ENCODE data around the gene STAT1. TPM values are rescaled to one million over a fixed set of nuclear protein-coding genes. Genes with fewer than 3 reads are reported as not detected.

Gene STAT1
- total RNA-seq, 1 donor from 2014 or later: 66.3 TPM

DNA sequence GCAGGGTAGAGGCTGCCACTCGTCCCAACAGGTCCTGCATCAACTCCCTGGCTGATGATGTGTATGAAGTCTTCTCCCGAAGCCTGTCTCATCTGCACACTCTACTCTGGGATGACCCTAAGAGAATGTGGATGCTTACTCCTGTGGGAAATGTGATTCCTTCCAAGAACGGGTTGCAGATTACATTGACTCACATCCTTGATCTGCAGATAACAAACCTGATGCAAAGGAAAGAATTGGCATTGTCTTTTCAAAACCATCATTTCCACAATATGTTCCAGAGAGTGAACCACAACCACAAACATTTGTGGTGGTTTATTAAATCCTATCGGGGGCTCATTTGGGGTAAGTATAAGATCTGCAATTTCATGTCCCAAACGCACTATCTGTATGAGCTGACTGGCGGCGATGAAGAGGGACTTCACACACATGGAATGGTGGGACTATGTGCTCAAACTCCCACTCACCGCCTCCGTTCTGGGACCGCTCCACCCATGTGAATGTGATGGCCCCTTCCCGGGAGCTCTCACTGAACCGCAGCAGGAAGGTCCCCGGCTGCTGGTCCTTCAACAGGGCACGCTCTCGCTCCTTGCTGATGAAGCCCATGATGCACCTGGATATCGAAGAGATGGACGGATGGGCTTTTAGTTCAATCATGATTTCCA lies 35.5 kb downstream of the STAT1 start:
- Histone ChIP-seq H3K36me3 (ENCODE audit: control insufficient read depth, insufficient read depth, low read length) (peaks cover 7% of the 10 kb centered on the region), H3K27me3 (ENCODE audit: control insufficient read depth, insufficient read depth, low read length) (no peaks in the 10 kb centered on the region), H3K4me3 (ENCODE audit: low read depth, low read length) (no peak overlapping the region)
- TF ChIP-seq, protein P1, sequence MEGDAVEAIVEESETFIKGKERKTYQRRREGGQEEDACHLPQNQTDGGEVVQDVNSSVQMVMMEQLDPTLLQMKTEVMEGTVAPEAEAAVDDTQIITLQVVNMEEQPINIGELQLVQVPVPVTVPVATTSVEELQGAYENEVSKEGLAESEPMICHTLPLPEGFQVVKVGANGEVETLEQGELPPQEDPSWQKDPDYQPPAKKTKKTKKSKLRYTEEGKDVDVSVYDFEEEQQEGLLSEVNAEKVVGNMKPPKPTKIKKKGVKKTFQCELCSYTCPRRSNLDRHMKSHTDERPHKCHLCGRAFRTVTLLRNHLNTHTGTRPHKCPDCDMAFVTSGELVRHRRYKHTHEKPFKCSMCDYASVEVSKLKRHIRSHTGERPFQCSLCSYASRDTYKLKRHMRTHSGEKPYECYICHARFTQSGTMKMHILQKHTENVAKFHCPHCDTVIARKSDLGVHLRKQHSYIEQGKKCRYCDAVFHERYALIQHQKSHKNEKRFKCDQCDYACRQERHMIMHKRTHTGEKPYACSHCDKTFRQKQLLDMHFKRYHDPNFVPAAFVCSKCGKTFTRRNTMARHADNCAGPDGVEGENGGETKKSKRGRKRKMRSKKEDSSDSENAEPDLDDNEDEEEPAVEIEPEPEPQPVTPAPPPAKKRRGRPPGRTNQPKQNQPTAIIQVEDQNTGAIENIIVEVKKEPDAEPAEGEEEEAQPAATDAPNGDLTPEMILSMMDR (IDR thresholded peaks at IDR 0.05; ENCODE audit: insufficient read depth, low read length, poor library complexity, severe bottlenecking): no peak
- DNase-seq (ENCODE audit: low read depth): no peak

DNA sequence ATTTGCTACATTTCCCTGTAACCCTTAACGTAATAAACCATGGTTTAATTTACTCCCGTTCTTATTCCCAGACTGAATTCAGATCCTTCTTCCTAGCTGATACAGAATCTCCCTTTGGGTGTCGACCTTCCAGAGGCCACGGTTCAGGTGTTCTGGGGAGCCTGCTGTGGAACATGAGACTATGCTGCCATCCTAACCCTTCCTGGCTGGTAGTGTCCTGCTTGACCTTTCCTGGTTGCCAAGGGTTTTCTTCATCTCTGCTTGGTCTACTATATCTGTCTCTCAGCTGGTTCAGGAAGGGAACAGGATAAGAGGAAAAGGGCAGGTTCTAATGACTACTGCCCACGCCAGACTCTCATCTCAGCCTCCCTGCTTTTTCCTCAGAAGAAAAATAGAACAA lies 36.5 kb downstream of the STAT1 start:
- Histone ChIP-seq H3K27me3 (ENCODE audit: control insufficient read depth, insufficient read depth, low read length) (no peaks in the 10 kb centered on the region), H3K36me3 (ENCODE audit: control insufficient read depth, insufficient read depth, low read length) (peaks cover 5% of the 10 kb centered on the region), H3K4me3 (ENCODE audit: low read depth, low read length) (no peak overlapping the region)
- TF ChIP-seq, protein P1 (IDR thresholded peaks at IDR 0.05; ENCODE audit: insufficient read depth, low read length, poor library complexity, severe bottlenecking): no peak
- DNase-seq (ENCODE audit: low read depth): no peak

DNA sequence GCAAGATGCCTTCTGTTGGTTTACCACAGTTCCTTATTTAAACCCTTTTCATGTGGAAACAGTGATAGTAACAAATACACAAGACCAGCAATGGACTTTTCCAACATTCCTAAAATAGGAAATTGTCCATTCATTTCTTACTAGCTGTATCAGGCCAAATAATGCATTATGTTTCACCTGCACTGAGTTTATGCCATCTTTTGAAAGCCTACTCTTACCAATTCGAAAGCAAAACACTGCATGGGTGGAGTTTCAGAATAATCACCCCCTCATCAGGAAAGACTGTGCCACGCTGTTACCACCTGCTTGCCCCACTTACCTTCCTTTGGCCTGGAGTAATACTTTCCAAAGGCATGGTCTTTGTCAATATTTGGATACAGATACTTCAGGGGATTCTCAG lies 37.5 kb downstream of the STAT1 start:
- TF ChIP-seq, protein P1 (IDR thresholded peaks at IDR 0.05; ENCODE audit: insufficient read depth, low read length, poor library complexity, severe bottlenecking): no peak
- Histone ChIP-seq H3K4me3 (ENCODE audit: low read depth, low read length) (no peak overlapping the region), H3K27me3 (ENCODE audit: control insufficient read depth, insufficient read depth, low read length) (no peaks in the 10 kb centered on the region), H3K36me3 (ENCODE audit: control insufficient read depth, insufficient read depth, low read length) (peaks cover 4% of the 10 kb centered on the region)
- no peak for DNase-seq (ENCODE audit: low read depth)

DNA sequence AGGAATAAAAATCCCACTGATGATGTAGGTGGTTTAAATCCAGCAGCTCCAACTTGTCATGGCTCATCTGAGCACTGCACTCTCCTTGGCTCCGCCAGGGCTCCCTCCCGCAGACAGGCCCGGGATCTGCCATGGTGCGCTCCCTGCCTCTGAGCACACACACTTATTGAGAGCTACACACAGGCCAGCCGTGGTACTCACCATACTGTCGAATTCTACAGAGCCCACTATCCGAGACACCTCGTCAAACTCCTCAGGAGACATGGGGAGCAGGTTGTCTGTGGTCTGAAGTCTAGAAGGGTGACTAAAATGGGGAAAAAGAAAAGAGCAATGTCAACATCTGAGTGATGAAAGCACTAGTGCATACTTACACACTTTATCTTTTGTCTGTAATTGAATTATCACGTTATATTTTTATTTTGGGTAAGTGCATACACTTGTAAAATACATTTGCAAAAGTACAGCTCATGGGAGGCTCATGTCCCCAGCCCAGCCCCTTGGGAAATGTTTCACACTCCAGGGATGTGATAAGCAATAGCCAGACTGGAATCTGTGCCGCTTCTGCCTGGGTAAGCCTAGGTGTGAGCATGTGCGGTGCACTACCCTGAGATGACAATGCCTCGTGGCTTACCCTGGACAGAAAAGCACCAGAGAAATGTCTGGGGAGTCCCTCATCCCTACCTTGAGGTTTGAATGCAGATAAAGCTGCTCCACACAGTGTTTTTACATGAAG lies 39.2 kb downstream of the STAT1 start:
- Histone ChIP-seq H3K27me3 (ENCODE audit: control insufficient read depth, insufficient read depth, low read length) (no peaks in the 10 kb centered on the region), H3K36me3 (ENCODE audit: control insufficient read depth, insufficient read depth, low read length) (peaks cover 4% of the 10 kb centered on the region), H3K4me3 (ENCODE audit: low read depth, low read length) (no peak overlapping the region)
- TF ChIP-seq, protein P1 (IDR thresholded peaks at IDR 0.05; ENCODE audit: insufficient read depth, low read length, poor library complexity, severe bottlenecking): no peak
- DNase-seq (ENCODE audit: low read depth): no peak

DNA sequence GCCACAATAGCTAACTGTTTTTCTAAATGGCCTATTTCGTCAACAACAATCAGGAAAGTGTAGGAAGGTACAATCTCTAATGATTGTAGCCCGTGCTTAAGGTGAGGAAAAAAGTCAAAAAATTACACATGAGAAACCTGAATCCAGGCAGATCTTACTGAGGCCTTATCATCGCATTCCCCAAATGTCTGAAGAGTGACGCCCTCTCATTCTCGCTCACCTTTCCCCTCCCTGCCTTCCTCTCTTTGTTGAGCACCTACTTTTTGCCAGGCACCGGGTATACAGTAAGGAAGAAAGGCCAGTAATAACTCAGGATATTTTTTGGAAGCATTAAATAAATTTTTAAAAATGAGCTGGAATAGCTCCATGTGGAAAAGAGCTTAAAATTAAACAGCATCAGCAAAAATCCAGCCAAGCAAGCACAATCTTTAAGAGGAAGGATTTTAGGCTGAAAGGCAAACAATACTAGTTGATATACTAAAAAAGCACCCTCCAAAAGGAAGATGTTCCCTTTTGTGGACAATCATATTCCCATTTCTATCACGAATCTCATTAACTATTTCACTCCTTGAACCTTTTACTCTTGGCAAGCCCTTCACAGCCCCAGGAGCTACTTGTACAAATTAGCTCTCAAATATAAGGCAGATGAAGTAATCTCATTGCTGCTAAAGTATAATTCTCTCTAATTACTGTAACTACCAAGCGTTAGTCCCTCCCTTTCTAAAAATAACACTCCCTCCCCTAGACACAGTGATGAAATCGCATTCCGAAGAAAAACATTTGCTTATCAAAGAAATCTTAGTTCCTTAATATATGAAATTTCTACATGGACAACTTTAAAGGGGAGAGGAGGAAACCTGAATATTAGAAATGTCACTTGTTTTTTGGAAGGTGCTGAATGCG lies 40.0 kb downstream of the STAT1 start:
- no peak for DNase-seq (ENCODE audit: low read depth)
- Histone ChIP-seq H3K27me3 (ENCODE audit: control insufficient read depth, insufficient read depth, low read length) (no peaks in the 10 kb centered on the region), H3K36me3 (ENCODE audit: control insufficient read depth, insufficient read depth, low read length) (peaks cover 4% of the 10 kb centered on the region), H3K4me3 (ENCODE audit: low read depth, low read length) (no peak overlapping the region)
- TF ChIP-seq, protein P1 (IDR thresholded peaks at IDR 0.05; ENCODE audit: insufficient read depth, low read length, poor library complexity, severe bottlenecking): no peak
